Spleen (tissue), 11 donors: ENCODE measurements around the gene PRKCA. TPM values are rescaled to one million over a fixed set of nuclear protein-coding genes. Genes with fewer than 3 reads are reported as not detected.

Experiments used
- DNase-seq: peaks from one replicate; pipeline ENCODE4 v3.0.0-alpha.2; 2020
- H3K27ac ChIP-seq, 8 donors: fragments of 200-600 bp; sonication (generic) in 7 of 8; 1 replicate in 4 of 8; 2 replicates in 4 of 8; pipeline versions ENCODE4 v1.5.0 to v1.8.0; 2016 to 2021; ENCODE audit warnings: inconsistent platforms in 4 of 8, mild to moderate bottlenecking in 4 of 8, moderate library complexity in 1 of 8
- H3K27me3 ChIP-seq, 7 donors: fragments of 200-600 bp; sonication (generic) in 6 of 7; replicated peaks in 1 of 7; 1 replicate in 4 of 7; 2 replicates in 3 of 7; pipeline versions ENCODE4 v1.5.0 to v1.8.0; 2016 to 2021; ENCODE audit warnings: inconsistent platforms in 3 of 7, mild to moderate bottlenecking in 1 of 7
- H3K36me3 ChIP-seq, 6 donors: fragments of 200-600 bp; sonication (generic) in 5 of 6; 1 replicate in 4 of 6; 2 replicates in 2 of 6; pipeline versions ENCODE4 v1.5.0 to v1.8.0; 2016 to 2021; ENCODE audit warnings: inconsistent platforms in 2 of 6
- H3K4me1 ChIP-seq, 6 donors: fragments of 200-600 bp; sonication (generic) in 5 of 6; 1 replicate in 3 of 6; 2 replicates in 3 of 6; pipeline versions ENCODE4 v1.5.0 to v1.8.0; 2016 to 2021; ENCODE audit warnings: inconsistent platforms in 3 of 6
- H3K4me3 ChIP-seq, 8 donors: fragments of 200-600 bp; sonication (generic) in 7 of 8; 1 replicate in 4 of 8; 2 replicates in 4 of 8; pipeline versions ENCODE4 v1.5.0 to v1.8.0; 2016 to 2021; ENCODE audit warnings: inconsistent platforms in 4 of 8, mild to moderate bottlenecking in 4 of 8, moderate library complexity in 2 of 8
- H3K9me3 ChIP-seq, 8 donors: fragments of 200-600 bp; sonication (generic) in 7 of 8; 1 replicate in 4 of 8; 2 replicates in 4 of 8; pipeline versions ENCODE4 v1.5.0 to v1.8.0; 2016 to 2021; ENCODE audit warnings: inconsistent platforms in 4 of 8
- CTCF ChIP-seq, 11 experiments: fragments of 200-600 bp in 7 of 11; fragments of 450-650 bp in 4 of 11; sonication (generic) in 4 of 11; IDR thresholded peaks in 8 of 11; conservative IDR thresholded peaks in 3 of 11; 1 replicate in 7 of 11; 2 replicates in 4 of 11; pipeline versions ENCODE4 v1.4.0 to v1.8.0; 2016 to 2021; ENCODE audit warnings: antibody characterized with exemption in 11 of 11, inconsistent platforms in 4 of 11, mild to moderate bottlenecking in 1 of 11
- POLR2A ChIP-seq, 3 donors: fragments of 450-650 bp; IDR thresholded peaks; one replicate each; pipeline ENCODE4 v1.5.1; 2017; ENCODE audit warnings: antibody characterized with exemption in 3 of 3, mild to moderate bottlenecking in 1 of 3
- POLR2AphosphoS5 ChIP-seq, 3 donors: sonication (generic); formaldehyde crosslinking; IDR thresholded peaks; one replicate each; pipeline ENCODE4 v1.5.1; 2017; ENCODE audit warnings: antibody characterized with exemption in 3 of 3
- WGBS, 5 donors: extraction: QIAGEN DNeasy Blood & Tissue Kit in 3 of 5; methylation state at CpG; one replicate each; pipeline versions ENCODE4 v1.1.5 to v1.1.7; 2013 to 2018; 5-methylcytosine and 5-hydroxymethylcytosine counted together
- intact Hi-C: fragments of 100-400 bp; cut with DNase I; formaldehyde crosslinking; loops from one replicate; pipeline ENCODE4 v1.15.0; 2023; ENCODE audit warnings: low total_unique reads
- polyA plus RNA-seq, 3 donors: library from polyadenylated mRNA; stranded (reverse); fragments of 200-250 nt; gene quantifications; one replicate each; pipeline ENCODE4 v1.2.1, GENCODE V29; 2013
- total RNA-seq, 7 donors: library from RNA; depleted of rRNA in 3 of 7; stranded (reverse); fragments of >200 nt in 3 of 7; fragmentation: NEBNext Ultra II Directional in 4 of 7; extraction: Animal tissue kit (Norgen Biotek cat#: 25700) in 4 of 7; gene quantifications; one replicate each; pipeline versions ENCODE4 v1.1.0 to v1.2.1, GENCODE V29; 2016 to 2021
- donor health status: healthy with polysubstance abuse.
- donor health status: DM: no; HTN: no; CAD: no; lungs with moderate emphysema.
- donor health status: DM: no; HTN: no; CAD: no.
- donor health status: Bipolar disorder and iron deficiency.
- donor health status: healthy.
- donor health status: DM: no; HTN: no; CAD: no.
- donor health status: DM: yes; HTN: yes; CAD: no.

Gene PRKCA
- total and polyA plus RNA-seq, 10 donors = 1.7 to 59.7 (median 31.2) TPM

- Histone ChIP-seq H3K9me3 (peaks cover 0 to 11% (median 9%) of the 10 kb centered on the region in 8 donors), H3K27ac (no peak overlapping the region), H3K27me3 (no peaks in the 10 kb centered on the region), H3K4me3 (no peak overlapping the region), H3K4me1 (peaks cover 0 to 48% (median 5%) of the 10 kb centered on the region in 6 donors), H3K36me3 (no peaks in the 10 kb centered on the region)
- WGBS, 5 donors = 92 to 98% (median 96%) methylated on average over 2 of the region's 2 CpGs
- intact Hi-C loops = no loop called here
- TF ChIP-seq POLR2A (IDR thresholded peaks at IDR 0.05) (no peak), POLR2AphosphoS5 (IDR thresholded peaks at IDR 0.05) (no peak), CTCF (IDR thresholded peaks at IDR 0.05 in 8 of 11, conservative IDR thresholded peaks at IDR 0.05 in 3 of 11) (no peak)
- no peak for DNase-seq
These were observed 24.1 kb downstream of the PRKCA start for GRCh38 chr17:66326476-66327047.

- H3K27me3 ChIP-seq = no peaks in the 10 kb centered on the region
- intact Hi-C loops = no loop called here
- H3K4me3 ChIP-seq = no peak overlapping the region
- no peak for TF ChIP-seq CTCF (IDR thresholded peaks at IDR 0.05 in 8 of 11, conservative IDR thresholded peaks at IDR 0.05 in 3 of 11)
- no peak for TF ChIP-seq POLR2A (IDR thresholded peaks at IDR 0.05)
- TF ChIP-seq POLR2AphosphoS5 (IDR thresholded peaks at IDR 0.05) = no peak
- WGBS, 5 donors = 57 to 82% (median 81%) methylated on average over 2 of the region's 2 CpGs
- peaks cover 0 to 48% (median 7%) of the 10 kb centered on the region in 6 donors for H3K4me1 ChIP-seq
- H3K36me3 ChIP-seq = no peaks in the 10 kb centered on the region
- no peaks in the 10 kb centered on the region for H3K9me3 ChIP-seq
- H3K27ac ChIP-seq = peak overlapping the region in 2 of 8 donors; percentile 37 to 41
- no peak for DNase-seq
These were observed 28.2 kb downstream of the PRKCA start for GRCh38 chr17:66330646-66331037.

- TF ChIP-seq CTCF (IDR thresholded peaks at IDR 0.05 in 8 of 11, conservative IDR thresholded peaks at IDR 0.05 in 3 of 11) (no peak), POLR2A (IDR thresholded peaks at IDR 0.05) (no peak), POLR2AphosphoS5 (IDR thresholded peaks at IDR 0.05) (no peak)
- Histone ChIP-seq H3K27me3 (no peaks in the 10 kb centered on the region), H3K4me3 (no peak overlapping the region), H3K27ac (peak overlapping the region in 4 of 8 donors; percentile 6 to 41 (median 39)), H3K9me3 (no peaks in the 10 kb centered on the region), H3K36me3 (no peaks in the 10 kb centered on the region), H3K4me1 (peaks cover 0 to 42% (median 7%) of the 10 kb centered on the region in 6 donors)
- intact Hi-C loops = no loop called here
- 59 to 67% (median 61%) methylated on average over 8 of the region's 8 CpGs for WGBS, 5 donors
- DNase-seq = no peak
These were observed 28.8 kb downstream of the PRKCA start for GRCh38 chr17:66331038-66331816.

- no peak for DNase-seq
- no peaks in the 10 kb centered on the region for H3K36me3 ChIP-seq
- H3K9me3 ChIP-seq = no peaks in the 10 kb centered on the region
- intact Hi-C loops = no loop called here
- TF ChIP-seq POLR2A (IDR thresholded peaks at IDR 0.05) (no peak), CTCF (IDR thresholded peaks at IDR 0.05 in 8 of 11, conservative IDR thresholded peaks at IDR 0.05 in 3 of 11) (no peak), POLR2AphosphoS5 (IDR thresholded peaks at IDR 0.05) (no peak)
- no peaks in the 10 kb centered on the region for H3K27me3 ChIP-seq
- H3K27ac ChIP-seq = no peak overlapping the region
- WGBS, 5 donors = 63 to 83% (median 82%) methylated on average over 1 of the region's 1 CpG
- peaks cover 0 to 37% (median 5%) of the 10 kb centered on the region in 6 donors for H3K4me1 ChIP-seq
- H3K4me3 ChIP-seq = no peak overlapping the region
These were observed 33.4 kb downstream of the PRKCA start for GRCh38 chr17:66335797-66336196.
